GM18870 (cell line): ENCODE measurements around the gene WNT9B.
"Not testable (repeated sequence)": the region's sequence is repeated elsewhere in the genome, so short reads cannot be mapped to it uniquely, and the experiment has no call there.

ENCODE experiments used
- ATAC-seq: cut with Tn5 transposase; IDR thresholded peaks from one replicate; pipeline ENCODE4 v1.9.1; 2021; ENCODE audit warnings: moderate library complexity; ENCODE audit not compliant: unreplicated experiment

The WNT9B gene

DNA sequence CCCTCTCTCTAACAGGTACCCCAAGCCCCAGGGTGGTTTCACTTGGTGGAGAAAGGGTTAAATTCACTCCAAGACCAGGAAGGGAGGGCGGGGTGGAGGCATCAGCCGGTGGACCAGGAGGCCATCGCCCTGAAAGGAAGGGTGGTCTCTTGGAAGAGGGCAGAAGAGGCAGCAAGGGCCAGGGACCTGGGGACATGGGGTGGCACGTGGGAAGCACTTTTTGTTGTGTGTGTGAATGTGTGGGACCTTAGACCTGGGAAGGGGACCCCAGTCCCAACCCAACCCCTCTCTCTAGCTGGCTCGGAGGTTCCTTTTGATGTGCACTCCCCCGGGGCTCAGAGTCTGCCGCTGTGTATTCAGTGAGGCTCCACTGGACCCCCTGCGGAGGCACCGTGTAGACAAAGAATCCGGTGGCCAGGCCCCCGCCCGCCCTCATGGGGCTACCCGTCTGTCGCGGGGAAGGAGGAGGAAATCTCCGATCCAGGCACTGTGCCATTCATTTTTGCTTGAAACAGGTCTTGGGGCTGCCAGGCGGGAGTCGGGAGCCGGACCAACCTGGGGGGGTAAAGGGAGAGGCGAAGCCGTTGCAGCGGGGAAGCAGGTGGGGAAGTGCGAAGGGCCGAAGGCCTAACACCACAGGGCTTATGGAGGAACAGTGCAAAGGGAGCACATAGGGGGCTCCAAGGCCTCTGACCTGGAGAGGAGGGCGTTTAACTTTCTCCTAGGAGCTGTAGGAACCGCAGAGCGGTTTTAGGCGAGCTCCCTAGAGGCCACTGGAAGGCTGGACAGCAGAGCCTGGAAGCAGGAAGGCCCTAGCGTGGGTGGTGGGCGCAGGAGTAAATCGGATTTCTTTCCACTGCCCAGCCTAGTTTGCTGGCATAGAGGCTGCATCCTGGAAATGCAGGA, 29.6 kb upstream of the WNT9B start:
- no peak for ATAC-seq

DNA sequence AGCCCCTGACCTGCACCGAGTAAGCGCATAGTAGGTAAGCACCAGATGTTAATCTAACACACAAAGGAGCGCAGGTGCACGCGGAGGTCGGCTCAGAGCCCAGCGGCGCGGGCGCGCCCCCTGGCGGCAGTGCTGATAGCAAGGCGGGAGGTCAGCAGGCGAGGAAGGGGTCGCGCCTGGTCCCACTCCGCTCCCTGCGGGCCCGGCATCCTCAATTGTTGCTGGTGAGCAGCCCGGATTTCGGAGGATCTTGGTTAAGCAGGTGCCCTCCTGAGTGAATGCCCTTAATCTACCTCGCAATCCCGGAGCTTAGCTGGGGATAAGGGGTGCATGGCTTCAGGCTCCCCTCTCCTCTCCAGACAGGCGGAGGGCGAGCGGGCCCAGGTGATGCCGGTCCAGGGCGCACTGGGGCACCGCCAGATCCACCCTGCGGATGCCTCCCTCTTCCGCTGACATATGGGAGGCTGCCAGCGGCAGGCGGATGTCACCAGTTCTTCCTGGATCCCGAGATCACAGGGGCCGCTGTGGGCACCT, 28.9 kb upstream of the WNT9B start:
- no peak for ATAC-seq

DNA sequence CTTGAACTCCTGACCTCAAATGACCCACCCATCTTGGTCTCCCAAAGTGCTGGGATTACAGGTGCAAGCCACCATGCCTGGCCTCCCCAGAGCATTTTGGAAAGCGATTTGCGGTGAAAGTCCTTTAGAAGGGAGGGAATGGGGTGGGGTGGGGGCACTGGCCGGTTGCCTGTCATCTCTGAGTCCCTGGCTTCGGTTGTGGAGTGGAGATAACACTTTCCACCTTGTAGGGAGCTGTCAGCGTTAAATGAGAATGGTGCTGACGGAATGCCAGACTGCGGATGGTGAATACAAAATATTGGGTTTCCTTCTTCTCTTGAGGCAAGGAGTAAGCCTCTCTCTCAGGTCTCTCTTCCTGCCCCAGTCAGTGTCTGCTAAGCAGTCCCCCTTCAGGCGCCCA, 27.7 kb upstream of the WNT9B start:
- ATAC-seq, result no peak

DNA sequence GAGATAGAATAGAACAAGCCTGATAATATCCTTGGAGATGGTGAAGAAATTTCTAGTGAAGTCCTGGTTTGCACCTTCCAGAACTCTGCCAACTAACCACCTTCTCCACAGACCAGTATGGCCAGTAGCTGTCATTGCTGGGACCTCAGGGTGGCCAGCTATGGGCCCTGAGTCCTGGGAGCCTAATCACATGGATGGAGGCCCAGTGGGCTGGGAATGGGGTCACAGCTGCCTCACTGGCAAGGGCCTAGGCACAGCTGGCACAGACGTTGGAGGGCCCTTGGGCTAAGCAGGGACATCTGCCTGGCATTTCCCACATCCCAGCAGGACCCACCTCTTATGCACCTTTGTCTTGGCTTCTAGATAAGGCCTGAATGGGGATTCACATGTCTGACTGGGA, 25.3 kb upstream of the WNT9B start:
- ATAC-seq, result no peak

DNA sequence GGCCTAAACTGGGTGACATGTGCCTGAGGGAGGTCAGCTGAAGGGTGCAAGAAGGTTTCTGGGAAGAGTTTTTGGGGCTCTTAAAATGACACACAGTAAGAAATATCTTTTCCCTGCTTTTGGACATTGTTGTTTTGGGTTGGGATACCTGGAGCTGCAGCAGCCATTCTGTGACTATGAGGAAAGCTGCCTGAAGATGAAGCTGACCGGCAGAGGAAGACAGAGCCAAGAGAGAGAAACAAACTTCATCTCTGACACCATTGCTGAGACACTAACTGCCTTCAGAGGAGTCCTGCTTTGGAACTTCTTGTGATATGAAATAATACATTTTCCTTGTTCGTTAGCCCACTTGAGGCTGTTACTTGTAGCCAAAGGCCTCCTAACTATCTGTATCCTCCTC, 24.1 kb upstream of the WNT9B start:
- ATAC-seq, result no peak

DNA sequence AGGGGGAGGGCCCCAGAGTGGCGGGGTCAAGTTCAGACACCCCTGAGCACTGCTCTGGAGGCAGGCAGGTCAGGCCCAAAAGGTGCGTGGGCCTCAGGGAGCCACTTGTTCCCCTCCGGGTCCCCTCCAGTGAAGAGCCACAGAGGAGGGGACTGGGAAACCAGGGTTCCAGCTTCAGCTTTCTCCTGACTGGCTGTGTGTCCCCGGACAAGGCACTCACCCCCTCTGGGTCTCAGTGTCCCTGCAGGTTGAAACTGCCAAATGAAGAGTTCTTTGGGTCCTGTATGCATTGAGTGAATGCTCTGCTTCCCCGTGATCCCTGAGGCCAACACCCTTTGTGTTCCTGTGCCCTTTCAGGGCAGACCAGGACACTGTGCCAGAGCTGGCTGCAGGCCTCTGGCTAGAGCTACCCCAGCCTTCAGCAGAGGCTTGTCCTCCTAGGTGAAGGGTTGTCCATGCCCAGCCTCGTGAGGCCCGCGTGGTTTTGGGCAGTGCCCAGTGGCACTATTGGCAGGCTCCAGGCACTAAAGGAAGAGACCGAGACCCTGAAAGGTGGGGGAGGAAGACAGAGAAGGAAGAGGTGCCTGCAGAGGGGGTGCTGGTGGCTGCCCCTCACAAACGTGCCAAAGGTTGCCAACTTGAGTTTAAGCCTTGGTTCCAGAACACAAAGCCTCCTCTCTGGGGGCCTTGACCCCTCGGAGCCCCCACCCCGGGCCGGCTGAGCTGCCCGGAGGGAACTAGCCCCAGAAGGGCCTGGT, 19.6 kb upstream of the WNT9B start:
- no peak for ATAC-seq

DNA sequence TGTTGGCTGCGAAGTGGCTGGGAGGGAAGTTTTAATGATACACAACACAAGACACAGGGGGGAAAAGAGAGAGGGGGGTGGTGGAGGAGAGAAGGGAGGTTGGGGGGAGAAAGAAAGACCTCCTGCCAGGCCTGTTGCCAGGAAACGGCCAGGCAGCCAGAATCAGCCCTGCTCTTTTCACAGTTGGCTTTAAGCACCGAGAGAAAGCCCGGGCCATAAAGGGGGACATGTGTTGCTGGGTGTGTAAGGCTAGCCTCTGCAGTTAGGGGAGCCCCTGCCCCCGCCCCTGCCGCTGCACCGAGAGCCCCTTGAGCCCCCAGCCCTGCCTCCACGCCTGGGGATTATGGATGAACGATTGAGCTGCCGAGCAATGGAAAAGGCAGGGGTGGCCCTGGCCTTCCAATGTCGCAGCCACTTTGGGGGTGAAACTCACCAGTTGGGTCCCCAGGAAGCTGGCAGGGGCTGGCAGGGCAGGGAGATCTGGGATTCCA, 19.0 kb upstream of the WNT9B start:
- no peak for ATAC-seq

DNA sequence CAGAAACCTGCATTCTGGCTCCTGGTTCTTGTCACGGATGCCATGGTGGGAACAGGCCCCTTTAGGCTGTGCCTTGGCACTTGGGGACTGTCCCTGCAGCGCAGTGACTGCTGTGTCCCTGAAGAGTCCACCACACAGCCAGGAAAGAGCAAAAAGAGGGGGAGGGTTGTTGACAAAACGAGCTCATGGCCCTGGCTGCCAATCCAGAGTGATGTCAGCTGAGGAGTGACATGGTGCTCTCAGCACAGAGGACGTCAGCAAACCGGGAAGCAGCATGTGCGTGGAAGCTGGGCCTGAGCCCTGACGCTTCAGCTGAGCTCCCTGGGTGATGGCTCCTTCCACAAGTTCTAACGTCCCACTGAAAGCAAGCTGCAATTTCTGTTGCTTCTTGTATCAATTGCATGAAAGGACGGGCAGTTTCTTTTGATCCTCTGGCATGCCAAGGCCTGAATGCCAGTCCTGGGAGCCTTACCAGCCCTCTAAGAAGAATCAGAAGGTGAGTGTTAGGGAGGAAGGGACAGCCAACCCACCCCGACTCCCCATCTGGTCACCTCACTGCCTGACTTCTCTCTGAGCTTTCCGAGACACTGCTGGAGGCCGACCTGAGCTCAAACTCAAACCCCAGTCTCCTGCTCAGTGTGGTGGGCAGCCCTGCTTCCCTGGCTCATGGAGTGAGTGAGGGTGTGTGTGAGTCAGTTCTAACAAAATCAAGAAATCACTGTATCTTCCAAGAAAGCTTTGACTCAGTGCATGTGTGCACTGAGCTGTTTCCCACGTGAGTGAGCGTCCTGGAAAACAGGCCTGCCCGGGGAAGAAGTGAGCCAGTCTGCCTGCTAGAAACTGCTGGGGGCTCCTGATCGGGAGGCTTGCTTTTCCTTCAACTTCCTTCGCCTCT, 18.2 kb upstream of the WNT9B start:
- ATAC-seq, result no peak

DNA sequence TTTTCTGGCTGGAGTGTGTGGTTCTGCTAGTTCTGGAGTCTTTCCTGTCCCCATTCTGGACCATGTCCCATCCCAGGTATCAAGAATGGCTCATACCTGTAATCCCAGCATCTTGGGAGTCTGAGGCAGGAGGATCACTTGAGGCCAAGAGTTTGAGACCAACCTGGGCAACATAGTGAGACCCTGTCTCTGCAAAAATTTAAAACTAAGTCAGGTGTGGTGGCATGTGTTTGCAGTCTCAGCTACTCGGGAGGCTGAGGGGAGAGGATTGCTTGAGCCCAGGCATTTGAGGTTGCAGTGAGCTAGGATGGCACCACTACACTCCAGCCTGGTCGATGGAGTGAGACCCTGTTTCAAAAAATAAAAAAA, 17.6 kb upstream of the WNT9B start:
- ATAC-seq, result no peak

DNA sequence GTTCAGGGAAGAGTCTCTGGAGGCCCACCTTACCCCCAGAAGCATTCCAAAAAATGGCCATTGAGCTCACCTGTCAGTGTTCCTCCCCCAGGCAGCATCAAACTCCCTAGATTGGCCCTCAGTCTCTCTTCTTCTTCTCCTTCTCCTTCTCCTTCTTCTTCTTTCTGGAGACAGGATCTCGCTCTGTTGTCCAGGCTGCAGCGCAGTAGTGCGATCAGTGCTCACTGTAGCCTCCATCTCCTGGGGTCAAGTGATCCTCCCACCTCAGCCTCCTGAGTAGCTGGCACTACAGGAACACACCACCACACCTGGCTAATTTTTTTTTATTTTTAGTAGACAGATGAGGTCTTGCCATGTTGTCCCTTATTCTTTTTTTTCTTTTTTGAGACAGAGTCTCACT, 16.5 kb upstream of the WNT9B start:
- no peak for ATAC-seq

DNA sequence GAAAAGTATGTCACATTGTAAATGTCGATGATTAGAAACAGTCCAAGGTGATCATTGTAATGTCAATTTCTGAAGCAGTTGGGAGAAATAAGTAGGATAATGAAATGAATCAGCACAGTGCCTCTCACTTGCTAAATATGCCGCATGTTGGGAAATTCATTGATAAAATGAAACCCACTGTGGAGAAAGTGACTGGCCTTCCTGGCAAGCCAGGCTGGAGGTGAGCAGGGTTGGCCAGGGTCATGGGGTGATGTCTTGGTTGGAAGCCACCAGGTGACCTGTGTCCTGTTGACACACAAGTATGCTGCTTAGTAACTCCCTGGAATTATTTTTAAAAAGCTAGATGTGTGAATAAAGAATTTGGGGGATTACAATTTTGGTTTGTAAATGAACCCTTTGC, 14.9 kb upstream of the WNT9B start:
- no peak for ATAC-seq

DNA sequence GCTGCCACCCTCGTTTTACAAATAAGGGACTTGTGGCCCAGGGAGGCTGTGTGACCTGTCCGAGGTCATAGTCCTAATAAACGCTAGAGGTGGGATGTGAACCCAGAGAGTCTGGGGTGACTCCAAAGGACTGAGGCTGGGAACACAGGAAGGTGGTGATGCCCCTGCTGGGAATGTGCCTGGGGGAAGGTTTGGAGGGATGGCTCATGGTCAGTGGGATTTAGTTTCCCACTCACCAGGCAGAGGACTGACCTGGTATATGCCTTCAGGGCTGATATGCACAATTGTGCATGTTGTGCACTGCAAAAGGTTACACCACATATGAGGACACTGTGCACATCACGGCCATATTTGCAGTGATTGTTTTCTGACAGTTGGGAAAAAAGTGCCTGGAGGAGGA, 13.9 kb upstream of the WNT9B start:
- ATAC-seq, result no peak

DNA sequence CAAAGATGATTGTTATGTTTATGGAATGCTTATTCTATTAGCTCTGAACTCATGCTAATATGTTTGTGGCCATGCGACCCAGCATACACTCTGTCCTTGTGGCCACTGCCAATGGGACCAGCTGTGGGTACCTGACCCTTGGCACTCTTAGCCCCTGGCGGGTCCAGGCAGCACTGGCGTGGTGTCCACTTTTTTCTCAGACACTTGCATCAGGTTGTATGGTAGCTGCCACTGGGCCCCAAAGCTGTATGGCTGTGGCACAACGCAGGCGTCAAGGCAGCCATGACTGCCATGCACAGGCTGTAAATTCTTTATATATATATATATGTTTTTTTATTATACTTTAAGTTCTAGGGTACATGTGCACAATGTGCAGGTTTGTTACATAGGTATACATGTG, 12.2 kb upstream of the WNT9B start:
- no peak for ATAC-seq

DNA sequence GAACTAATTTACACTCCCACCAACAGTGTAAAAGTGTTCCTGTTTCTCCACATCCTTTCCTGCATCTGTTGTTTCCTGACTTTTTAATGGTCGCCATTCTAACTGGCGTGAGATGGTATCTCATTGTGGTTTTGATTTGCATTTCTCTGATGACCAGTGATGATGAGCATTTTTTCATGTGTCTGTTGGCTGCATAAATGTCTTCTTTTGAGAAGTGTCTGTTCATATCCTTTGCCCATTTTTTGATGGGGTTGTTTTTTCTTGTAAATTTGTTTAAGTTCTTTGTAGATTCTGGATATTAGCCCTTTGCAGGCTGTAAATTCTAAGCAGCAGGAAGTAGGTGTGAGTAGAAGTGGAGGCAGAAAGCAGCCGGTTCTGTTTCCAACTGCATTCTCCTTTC, 10.8 kb upstream of the WNT9B start:
- ATAC-seq, result not testable (repeated sequence)

DNA sequence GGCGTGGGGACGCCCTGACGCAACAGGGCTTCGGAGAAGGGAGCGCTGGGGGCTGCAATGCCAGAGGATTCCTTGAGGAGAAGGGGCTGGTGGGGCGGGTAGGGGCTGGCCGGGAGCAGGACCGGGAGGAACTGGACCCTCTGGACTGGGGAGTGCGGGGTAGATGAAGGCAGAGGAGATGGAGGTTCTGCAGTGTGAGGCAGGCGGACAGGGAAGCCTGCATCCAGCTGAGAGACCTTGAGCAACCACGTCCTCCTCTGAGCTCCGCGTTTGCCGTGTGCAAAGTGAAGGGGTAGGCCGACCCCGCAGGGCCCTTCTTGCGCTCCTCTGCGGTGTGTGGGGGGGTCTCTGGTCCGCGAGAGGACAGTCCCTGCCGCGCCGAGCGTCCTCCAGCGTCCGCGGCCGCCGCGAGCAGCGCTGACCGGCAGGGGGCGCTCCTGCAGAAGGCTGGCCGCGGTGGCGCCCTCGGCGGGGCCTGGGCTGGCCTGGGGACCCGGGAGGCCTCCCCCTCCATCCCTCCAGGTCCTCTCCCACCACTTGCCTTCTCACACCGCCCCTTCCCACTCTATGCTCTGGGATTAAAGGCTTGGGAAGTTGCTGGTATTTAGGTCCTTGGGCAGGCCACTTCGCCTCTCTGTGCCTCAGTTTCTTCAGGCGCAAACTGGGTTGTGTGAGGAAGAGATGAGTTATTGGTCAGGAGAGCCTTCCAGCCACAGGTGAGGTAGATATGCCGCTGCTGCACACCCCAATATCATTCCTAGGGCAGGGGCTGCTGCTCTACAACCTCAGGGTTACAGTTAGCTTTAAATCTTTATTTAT, 9.6 kb upstream of the WNT9B start:
- no peak for ATAC-seq

DNA sequence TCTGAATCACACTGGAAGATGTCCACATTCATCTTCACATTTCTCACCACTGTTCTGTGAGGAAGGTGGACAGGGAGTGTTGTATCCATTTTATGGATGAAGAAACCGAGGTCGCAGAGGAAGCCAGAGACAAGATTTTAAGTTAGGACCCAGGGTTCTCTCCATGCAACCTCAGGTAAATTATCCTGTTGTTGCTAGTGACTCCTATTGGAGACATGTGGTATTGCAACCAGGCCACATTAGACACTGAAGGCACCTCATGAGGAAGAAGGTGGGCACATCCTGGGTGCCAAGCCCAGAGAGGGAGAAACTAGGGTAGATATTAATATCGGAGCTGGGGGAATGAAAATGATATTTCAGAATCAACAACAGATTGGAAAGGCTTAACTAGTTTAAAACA, 8.5 kb upstream of the WNT9B start:
- ATAC-seq, result no peak

DNA sequence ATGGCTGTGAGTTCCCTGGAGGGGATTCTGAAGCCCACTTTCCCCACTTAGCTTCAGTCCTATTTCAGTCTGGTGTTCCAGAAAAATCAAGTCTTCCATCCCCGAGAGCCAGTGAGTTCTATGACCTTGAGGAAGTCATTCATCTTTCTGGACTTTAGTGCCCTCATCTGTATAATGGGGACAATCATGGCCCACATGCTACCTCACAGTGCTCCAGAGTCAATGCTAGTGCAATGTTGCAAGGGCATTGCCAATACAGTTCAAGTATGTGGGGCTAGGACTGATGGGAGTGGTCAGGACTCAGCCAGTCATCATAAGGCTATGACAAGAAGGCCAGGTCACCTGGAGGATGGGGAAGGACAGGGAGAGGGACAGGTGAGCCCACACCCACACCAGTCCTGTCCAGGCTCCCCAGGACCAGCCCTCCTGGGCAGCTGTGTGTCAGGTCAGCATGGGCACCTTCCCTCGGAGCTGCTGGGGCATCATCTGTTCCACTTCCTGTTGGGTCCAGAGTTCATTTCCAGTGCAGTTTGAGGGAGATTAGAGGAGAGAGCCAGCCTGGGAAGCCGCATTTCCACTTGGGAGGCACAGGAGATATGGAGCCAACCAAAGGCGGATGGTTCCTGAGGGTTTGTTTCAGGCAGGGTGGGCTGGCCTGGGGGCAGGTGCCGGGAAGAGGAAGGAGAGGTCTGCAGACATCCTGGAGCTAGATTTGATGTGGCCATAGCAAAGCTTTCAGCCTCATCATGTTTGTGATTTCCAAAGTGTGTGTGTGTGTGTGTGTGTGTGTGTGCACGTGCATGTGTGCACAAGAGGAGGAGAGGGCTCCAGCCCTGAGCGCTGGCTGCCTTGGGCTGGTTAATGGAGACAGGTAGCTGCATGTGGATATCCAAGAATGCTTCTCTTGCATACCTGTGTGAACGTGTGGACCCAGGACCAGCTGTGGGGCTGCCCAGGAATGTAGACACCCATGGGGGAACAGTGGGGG, 3.9 kb upstream of the WNT9B start:
- no peak for ATAC-seq

DNA sequence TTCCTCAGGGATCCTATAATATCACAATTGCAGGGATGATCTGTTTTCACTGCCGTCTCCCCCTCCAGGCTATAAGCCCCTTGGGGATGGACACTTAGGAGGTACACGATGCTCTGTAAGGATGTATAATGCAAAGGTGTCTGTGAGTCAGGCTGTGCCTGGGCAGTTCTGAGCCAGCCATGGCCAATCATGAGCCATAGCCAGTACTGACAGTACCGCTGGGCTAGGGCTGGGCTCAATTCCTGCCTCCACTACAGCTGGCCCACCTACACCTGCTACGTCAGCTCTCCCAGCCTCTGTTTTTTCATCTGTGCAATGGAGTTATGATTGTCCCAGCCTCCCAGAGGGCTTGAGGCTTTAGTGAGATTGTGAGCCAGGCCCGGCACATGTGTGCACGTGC, 2.8 kb upstream of the WNT9B start:
- ATAC-seq, result no peak

DNA sequence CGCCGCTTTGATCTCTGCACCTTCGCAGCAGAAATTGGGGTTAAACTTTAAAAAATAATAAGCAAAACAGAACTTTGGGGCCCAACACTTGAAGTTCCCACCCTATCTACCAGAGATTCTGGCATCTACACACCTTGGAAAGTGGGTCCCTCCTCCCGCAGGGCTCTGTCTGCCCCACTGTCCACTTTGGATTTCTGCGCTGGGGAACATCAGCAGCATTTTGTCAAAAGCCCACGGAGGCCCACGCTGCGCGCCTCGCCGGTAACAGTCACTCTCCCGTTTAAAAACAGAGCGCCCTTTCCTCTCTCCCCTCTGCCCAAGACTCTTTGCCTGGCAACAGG, 725 bp upstream of the WNT9B start:
- no peak for ATAC-seq
